GM21526 (cell line): ENCODE results near the gene GREB1L.

Source experiments
- ATAC-seq: cut with Tn5 transposase; IDR thresholded peaks from one replicate; pipeline ENCODE4 v1.9.1; 2021; ENCODE audit warnings: moderate library complexity; ENCODE audit not compliant: unreplicated experiment, low FRiP score

GREB1L gene

DNA sequence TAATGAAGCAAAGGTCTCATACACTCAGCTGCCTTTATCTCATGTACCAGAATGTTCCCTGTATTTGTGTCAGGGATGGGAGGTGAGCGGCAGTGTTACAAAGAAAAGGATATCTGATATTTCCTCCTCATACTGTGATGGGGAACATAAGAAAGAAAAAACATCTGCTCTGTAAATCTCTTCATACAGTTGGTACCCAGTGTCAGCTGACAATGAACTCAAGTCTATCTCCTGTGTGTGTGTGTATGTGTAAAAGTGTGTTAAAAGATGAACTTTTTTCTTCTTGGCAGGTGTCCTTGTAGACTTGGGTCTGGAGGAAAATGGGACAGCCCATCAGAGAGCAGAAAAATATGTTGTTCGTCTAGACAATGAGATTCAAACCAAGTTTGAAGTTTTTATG is 230.7 kb downstream of the GREB1L start:
- ATAC-seq: no peak

GRCh38 chr18:21474621-21475020 is 232.6 kb downstream of the GREB1L start:
- no peak for ATAC-seq

- ATAC-seq: no peak
Observed at GRCh38 chr18:21479721-21480120, 237.7 kb downstream of the GREB1L start.

DNA sequence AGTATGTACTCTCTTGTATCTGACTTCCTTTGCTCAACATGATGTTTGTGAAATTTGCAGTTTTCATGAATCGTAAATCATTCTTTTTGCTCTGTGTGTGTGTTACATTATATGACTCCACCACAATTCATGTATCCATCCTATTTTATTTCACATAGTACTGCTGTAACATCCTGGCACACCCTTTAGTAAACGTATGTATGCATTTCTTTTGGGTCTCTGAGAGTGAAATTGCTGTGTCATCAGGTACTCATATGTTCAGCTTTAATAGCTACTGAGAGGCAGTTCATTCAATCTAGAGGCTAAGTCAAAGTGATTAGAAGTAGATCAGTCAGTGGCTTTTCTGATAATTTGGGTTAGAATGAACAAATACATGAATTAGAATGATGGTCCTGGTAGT is 239.7 kb downstream of the GREB1L start:
- no peak for ATAC-seq

GRCh38 chr18:21483051-21483450 is 241.0 kb downstream of the GREB1L start:
- no peak for ATAC-seq

- no peak for ATAC-seq
Observed at GRCh38 chr18:21484851-21485636, 243.0 kb downstream of the GREB1L start.

DNA sequence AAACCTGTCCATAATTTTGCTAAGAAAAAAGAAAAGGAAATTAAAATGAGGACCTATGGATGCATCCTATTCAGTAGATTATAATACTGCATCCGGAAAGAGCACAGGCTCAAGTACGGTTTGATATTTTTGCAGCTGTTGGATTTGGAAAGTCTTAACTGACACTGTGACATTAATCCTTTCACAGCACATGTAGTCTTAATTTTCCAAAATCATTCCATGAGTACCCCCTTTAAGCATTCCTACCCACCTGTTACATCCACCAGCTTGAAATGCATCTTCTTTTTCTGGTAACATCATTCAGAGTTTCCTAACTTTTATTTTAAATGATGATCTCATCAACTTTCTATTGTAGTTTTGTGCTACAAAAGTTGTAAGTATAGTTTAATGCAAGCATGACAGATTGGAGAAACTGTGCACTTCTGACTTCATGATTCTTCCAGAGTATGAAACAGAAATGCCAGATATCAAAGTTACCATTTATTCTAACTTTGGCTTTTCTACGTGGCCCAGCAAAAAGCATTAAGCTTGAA is 244.9 kb downstream of the GREB1L start:
- no peak for ATAC-seq

DNA sequence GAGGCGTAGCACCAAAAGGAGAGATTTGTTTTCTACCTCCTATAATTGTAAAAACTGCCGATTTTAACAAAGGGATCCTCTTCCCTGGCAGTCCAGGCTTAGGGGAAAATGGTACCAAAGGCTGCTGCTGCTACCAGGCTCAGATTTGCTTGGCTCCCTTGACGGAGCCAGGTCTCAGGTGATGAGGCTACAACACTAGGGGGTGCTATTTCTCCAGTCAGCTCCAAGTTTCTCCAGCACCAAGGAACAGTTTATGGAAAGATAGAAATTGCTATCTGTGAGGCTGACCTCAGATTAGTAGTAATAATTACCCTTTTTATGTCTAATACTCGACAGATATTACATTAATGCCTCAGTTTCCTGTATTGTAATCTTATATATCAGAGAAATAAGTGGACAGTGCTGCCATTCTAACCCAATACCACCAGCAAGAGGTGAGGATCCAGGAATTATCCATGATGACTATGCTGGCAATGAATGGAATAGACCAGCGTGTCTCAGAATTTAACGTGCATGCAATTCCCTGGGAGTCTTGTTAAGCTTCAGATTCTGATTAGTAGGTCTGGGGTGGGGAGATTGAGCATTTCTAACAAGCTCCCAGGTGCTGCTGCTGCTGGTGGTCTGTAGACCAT is 247.2 kb downstream of the GREB1L start:
- ATAC-seq: no peak

DNA sequence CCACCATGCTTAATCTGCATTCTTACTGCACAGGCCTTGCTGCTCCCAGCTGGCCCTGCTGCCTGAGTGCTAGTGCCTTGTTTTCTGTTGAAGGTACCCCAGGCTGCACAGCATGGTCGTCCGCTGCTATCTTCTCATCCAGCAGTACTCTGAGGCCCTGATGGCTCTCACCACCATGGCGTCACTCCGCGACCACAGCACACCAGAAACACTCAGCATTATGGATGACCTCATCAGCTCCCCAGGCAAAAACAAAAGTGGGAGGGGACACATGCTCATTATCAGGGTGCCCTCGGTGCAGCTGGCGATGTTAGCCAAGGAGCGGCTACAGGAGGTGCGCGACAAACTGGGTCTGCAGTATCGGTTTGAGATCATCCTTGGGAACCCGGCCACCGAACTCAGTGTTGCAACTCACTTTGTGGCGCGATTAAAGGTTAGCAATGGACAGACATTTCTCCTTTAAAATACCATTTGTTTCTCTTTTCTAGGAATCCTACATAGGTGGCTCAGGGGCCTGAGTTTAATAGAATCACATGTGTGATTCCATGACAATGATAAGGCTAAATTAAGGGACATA is 248.0 kb downstream of the GREB1L start:
- no peak for ATAC-seq

- ATAC-seq: no peak
Observed at GRCh38 chr18:21490748-21491147, 248.7 kb downstream of the GREB1L start.

DNA sequence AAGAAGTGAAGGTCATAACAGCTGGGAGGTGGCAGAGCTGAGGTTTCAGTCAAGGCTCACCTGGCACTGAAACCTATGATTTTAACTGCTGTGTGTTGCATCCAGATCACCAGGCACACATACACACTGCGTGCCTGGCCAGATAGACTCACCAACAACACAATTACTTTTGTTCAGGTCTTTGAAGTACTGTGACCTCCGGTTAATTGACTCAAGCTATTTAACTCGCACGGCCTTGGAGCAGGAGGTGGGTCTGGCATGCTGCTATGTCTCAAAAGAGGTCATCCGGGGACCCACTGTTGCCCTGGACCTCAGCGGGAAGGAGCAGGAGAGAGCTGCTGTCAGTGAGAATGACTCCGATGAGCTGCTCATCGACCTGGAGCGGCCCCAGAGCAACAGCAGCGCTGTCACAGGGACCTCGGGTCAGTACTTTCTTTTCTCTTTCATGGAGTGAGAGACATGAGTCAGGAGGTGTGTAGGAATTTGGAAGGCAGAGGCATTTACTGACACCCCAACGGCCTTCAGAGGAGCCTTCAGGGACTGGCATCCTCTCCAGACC is 254.3 kb downstream of the GREB1L start:
- no peak for ATAC-seq

DNA sequence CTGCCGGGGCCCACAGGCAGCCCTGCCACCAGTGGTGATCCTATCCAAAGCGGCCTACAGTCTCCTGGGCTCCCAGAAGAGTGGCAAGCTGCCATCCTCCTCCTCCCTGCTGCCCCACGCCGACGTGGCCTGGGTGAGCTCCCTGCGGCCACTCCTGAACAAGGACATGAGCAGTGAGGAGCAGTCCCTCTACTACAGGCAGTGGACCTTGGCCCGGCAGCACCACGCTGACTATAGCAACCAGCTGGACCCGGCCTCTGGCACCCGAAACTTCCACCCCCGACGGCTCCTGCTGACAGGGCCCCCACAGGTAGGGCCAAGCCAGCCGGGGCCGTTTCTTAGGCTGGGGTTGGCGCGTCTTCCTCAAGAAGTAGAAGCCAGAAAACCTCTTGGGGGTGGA is 258.0 kb downstream of the GREB1L start:
- no peak for ATAC-seq

GRCh38 chr18:21502661-21503060 is 260.6 kb downstream of the GREB1L start:
- ATAC-seq: no peak

DNA sequence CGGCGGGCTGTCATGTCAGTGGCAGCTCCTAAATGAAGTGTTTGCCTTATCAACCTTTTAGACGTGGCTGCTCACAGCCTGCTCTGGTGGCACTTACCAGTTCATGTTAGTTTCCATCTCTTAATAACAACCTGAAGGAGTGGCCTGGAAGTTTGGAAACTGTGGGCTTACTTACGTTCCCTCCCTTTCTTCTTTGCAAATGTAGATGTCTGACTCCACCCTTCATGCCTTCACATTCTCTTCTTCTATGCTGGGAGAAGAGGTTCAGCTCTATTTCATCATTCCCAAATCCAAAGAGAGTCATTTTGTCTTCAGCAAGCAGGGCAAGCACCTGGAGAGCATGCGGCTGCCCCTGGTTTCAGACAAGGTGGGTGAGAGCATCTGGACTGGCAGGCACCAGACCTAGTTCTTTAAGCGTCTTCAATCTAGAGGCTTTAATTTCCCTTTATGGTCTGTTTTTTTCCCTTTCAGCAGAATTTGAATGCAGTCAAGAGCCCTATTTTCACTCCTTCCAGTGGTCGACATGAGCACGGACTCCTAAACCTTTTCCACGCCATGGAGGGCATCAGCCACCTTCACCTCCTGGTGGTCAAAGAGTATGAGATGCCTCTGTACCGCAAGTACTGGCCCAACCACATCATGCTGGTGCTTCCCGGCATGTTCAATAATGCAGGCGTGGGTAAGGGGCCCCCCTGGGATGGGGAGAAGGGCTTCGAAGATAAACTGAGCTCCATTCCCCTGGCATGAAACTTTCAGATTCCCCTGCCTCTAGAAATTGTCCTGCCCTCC is 266.1 kb downstream of the GREB1L start:
- no peak for ATAC-seq

GRCh38 chr18:21509062-21509461 is 267.0 kb downstream of the GREB1L start:
- no peak for ATAC-seq

- no peak for ATAC-seq
Observed at GRCh38 chr18:21513292-21513691, 271.3 kb downstream of the GREB1L start.

DNA sequence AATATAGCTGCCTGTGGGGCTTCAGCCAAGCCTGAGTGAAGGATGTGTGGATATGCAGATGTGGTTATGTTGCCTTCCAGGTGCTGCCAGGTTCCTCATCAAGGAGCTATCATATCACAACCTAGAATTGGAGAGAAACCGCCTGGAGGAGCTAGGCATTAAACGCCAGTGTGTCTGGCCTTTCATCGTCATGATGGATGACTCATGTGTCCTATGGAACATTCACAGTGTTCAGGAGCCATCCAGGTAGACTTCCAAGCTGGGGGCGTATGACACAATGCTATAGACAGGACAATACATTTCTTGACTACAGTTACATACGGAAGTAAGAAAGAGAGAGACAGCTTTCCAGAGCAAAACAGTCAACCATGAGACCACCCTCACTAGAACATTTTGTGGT is 271.7 kb downstream of the GREB1L start:
- ATAC-seq: no peak

GRCh38 chr18:21522530-21522929 is 280.5 kb downstream of the GREB1L start:
- no peak for ATAC-seq

GRCh38 chr18:21525916-21526315 is 283.9 kb downstream of the GREB1L start:
- no peak for ATAC-seq

DNA sequence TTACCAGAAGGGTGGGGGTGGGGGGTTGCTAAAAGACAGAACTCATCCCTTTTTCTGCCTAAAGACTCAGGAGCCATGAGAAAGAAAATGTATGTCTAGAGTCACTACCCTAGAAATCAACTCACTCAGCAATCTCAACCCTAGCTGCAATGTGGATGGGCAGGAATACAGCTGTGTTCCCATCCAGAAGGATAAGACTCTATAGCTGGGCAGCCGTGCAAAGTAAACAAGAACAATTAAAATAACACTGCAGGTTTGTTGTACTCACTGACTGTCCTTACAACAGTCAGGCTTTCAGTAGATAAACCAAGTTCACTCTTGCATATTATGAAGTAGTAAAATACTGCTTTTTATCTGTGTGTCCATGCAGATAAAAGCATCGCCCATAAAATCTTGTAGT is 284.4 kb downstream of the GREB1L start:
- ATAC-seq: no peak

DNA sequence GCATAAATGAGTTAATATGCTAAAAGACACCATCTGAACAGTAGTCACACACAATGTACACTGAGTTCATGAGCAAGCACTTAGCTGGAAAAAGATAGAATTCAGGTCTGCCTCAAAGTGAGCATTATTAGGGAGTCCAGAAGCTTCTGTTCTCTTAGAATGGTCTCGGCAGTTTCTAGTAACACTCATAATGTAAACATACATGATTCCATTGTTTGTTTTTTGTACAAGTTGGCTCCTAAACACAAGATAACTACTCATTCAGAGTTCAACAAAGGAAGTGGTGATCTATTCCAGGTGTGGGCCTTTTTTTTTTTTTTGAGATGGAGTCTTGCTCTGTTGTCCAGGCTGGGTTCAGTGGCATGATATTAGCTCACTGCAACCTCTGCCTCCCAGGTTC is 292.3 kb downstream of the GREB1L start:
- no peak for ATAC-seq
